Left cardiac atrium (tissue), 4 donors: Measurements from ENCODE around the gene CDK14. TPM values are rescaled to one million over a fixed set of nuclear protein-coding genes. Genes with fewer than 3 reads are reported as not detected.

ENCODE experiments used
- ATAC-seq, 2 donors: fragments of 200-7000 bp; cut with Tn5 transposase; one replicate each; pipeline ENCODE4 v1.9.1; 2020; ENCODE audit warnings: mild to moderate bottlenecking in 2 of 2, moderate library complexity in 2 of 2
- DNase-seq: peaks from one replicate; pipeline ENCODE4 v3.0.0-alpha.2; 2020
- intact Hi-C, 2 donors: fragments of 100-400 bp; cut with DNase I; formaldehyde crosslinking; loops; one replicate each; pipeline versions ENCODE4 v1.14.1 to v1.15.1; 2022 to 2023
- total RNA-seq, 2 donors: library from RNA; stranded (reverse); fragmentation: NEBNext Ultra II Directional; extraction: Animal tissue kit (Norgen Biotek cat#: 25700); gene quantifications; one replicate each; pipeline ENCODE4 v1.2.1, GENCODE V29; 2021
- donor health status: DM: no; HTN: yes; CAD: no.
- donor health status: DM: no; HTN: yes; CAD: no; lungs with severe emphysema.
- donor health status: DM: yes; HTN: yes; CAD: no.
- donor health status: Dilated cardiomyopathy.

Gene CDK14
- total RNA-seq, 2 donors from 2014 or later = 35.9 to 53.5 TPM

- intact Hi-C loops = no loop called here
- ATAC-seq (no peak), DNase-seq (no peak)
These were observed 655.8 kb downstream of the CDK14 start for GRCh38 chr7:91251877-91252276.

Other genes with a start within 250 kb of the CDK14 start
- gene GTPBP10, start 249.6 kb upstream of the CDK14 start, total RNA-seq = 10 to 100 TPM; 17.8 to 24.3 TPM
- 10 to 100 TPM; 31.8 to 35.5 TPM for gene CLDN12, start 192.9 kb upstream of the CDK14 start, total RNA-seq
- gene PTTG1IP2, start 126.7 kb upstream of the CDK14 start, total RNA-seq = not detected